ENCODE results near the gene NCK2.

- TF ChIP-seq CTCF (IDR thresholded peaks at IDR 0.05; ENCODE audit: insufficient read depth, low read length, poor library complexity, severe bottlenecking) (no peak), EZH2phosphoT487 (conservative IDR thresholded peaks at IDR 0.05; ENCODE audit: low read length) (no peak)
Observed at GRCh38 chr2:105737980-105738657, 6.6 kb upstream of the NCK2 start.
